NOMO-1 treated with DMSO at 0.1 percent for 48 hours (cell line): ENCODE measurements around the gene ANXA1.

Source experiments
- DNase-seq: peaks from one replicate; lab custom pipeline; 2025; ENCODE audit not compliant: unreplicated experiment; lab: John Stamatoyannopoulos, UW

The ANXA1 gene

DNA sequence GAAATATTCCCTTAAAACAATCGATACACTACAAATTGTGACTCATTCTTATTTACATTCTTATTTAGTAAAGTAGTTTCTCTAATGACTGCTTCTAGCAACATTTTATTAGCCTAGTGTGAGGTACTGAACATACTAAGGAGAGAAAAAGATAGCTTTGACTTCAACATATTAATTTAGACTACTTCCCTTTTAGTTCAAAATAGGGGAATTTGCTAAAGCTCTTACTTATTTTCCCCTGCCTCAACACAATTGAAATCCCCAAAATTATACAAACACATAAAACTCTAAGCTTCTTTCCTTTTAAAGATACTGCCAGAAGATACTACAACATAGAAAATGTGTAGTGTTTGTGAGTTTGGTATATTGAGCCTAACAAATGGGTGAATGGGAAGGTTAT lies 55.2 kb downstream of the ANXA1 start:
- DNase-seq, result no peak

DNA sequence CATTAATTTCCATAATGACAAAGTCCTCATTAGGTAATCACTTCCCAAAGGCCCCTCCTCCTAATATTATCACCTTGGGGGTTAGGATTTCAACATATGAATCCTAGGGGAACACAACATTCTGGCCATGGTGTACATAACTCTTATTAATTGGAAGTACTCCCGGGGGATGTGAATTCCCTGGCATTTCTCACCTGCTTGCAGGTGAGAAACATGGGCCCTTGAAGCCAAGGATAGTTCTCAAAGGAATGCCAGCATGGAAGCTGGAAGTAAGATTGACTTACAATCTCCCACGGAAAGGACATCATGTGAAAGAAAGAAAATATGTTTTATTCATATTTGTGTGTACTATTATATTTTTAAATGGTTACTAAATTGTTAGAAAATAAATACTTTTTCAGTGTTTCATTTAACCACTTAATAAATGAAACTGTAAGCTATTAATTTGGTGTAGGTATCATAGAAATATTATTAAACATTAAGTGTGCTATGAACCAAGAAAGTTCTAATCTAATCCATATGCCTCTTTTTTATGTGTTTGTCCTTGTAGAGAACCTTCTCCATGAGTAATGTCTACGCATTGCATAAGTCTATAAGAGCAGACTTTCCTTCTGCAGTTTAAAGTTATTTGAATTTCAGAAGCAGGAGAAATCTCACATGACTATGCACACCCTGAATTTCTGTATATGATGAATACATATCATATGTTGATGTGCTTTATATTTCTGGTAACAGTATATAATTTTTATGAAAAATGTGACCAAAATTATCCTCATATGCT lies 59.4 kb downstream of the ANXA1 start:
- DNase-seq, result no peak

DNA sequence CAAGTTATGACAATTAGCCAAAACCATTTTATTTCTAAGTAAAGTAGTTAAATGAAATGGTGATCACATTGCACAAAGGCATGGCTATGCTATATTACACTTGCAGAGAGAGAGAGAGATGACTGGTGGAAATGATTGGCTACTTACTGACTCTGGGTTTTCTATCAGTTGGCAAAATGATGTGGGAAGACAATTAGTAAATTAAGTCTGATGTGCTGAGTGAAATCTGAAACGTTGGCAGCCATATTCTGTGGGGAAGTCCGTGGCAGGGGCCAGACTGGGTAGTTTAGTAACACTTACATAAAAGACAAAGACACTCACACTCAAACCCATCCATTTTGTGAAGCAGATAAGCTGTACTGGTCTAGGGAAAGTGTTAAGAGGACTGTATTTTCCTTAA lies 61.6 kb downstream of the ANXA1 start:
- DNase-seq, result no peak

DNA sequence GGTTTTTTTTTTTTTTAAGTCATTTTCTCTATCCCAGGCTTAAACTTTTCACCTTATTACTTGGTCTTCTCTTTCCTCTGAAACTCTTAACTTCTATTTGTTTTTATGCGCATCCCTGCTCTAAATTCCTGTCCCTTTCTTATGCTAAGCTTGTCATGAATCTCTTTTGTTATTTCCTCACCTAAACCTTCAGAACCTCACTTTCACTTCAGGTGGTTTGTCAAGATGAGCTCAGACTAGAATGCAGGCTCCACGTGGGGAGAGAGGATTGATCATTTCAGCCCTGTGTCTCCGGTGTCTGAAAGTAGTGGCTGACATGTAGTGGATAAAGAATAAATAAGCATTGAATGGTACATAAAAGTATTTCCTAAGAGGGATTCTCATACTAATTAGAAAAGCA lies 63.6 kb downstream of the ANXA1 start:
- no peak for DNase-seq

DNA sequence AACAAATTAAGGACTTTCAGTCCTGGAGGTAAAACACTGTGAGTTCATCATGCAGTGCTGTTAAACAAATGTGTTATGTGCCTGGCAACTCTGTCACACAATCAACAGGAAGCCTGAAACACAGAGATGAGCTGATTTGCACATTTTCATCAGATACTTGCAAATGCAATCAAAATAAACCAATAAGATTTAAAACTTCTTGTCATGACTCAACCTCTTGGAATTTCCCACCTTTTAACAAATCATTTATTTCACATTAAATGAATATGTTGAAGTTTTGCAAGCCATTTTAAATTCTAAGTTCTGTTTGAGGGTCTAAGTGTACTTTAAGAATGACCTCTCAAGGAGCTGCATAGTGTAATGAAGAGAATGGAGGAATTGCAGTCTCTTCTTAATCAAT lies 64.4 kb downstream of the ANXA1 start:
- DNase-seq, result no peak
